HG02973 (cell line): ENCODE measurements around the gene ZNF568.

ENCODE experiments used
- ATAC-seq: cut with Tn5 transposase; IDR thresholded peaks from one replicate; pipeline ENCODE4 v1.9.1; 2021; ENCODE audit warnings: moderate library complexity; ENCODE audit not compliant: unreplicated experiment

ZNF568 gene

DNA sequence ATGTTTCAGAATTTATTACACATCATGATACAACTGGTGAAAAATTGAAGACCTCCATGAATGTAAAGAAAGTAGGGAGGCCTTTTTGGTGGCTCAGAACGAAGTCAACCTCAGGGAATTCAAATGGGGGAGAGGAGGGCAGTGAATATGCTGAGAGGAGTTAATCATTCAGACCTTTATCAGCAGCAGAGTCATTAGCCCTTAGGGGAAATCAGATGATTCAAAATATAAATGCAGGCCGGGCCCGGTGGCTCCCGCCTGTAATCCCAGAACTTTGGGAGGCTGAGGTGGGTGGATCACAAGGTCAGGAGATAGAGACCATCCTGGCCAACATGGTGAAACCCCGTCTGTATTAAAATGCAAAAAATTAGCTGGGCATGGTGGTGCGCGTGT is 81.7 kb downstream of the ZNF568 start:
- no peak for ATAC-seq

DNA sequence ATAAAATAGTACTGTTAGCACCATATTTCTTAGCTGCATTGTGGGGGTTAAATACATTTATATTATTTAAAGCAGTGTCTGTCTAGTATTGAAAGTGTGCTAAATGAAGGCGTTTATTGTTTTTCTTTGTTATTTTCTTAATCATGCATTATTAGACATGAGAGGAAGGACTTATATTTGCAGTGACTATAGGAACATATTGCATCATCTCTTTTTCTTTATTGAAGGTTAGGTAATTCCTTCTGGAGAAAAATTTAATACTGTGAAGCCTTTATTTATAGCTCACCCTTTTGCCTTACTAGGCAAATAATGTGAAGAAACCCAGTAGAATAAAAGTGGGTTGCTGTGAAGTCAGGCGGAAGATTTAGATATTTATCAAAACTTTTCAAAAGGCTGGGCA is 83.2 kb downstream of the ZNF568 start:
- no peak for ATAC-seq

DNA sequence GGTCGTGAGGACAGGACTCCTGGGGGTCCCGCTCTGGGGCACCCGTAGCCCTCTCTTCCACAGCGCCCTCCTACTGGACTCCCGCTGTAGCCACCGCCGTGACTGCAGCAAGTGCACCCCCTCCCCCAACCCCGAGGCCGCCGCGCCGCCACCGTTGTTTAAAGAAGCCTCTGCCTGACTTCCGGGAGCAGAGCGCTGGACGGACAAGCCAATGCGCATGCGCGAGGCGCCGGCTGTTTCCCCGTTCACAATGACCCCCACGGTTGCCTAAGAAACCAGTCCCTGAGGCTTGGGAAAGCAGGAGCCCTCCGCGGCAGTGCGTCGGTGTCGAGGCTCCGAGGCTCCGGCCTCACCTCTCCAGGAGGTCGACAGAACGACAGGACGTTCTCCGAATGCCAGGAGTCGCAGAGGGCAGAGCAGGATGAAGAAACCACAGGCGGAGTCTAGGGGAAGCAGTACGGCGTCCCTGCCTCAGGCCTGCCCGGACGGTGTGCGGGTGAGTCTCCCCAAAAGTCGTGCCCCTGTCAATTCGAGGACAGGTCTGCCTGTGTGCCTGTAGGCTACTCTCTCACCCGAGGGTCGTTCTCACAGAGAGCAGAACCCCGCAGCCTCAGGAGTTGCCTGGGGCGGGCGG is 91.6 kb downstream of the ZNF568 start:
- no peak for ATAC-seq

DNA sequence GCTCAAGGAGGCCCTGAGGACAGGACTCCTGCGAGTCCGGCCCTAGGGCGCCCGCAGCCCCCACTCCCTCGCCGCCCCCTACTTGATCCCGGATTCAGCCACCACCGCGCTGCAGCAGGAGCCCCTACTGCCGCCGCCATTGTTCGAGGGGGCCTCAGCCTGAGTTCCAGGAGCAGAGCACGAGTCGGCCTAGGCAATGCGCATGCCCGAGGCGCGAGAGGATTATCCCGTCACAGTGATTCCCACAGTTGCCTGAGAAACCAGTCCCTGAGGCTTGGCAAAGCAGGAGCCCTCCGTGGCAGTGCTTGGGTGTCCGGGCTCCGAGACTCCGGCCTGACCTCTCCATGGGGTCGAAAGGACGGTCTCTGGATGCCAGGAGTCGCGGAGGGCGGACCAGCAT is 93.7 kb downstream of the ZNF568 start:
- ATAC-seq = no peak

DNA sequence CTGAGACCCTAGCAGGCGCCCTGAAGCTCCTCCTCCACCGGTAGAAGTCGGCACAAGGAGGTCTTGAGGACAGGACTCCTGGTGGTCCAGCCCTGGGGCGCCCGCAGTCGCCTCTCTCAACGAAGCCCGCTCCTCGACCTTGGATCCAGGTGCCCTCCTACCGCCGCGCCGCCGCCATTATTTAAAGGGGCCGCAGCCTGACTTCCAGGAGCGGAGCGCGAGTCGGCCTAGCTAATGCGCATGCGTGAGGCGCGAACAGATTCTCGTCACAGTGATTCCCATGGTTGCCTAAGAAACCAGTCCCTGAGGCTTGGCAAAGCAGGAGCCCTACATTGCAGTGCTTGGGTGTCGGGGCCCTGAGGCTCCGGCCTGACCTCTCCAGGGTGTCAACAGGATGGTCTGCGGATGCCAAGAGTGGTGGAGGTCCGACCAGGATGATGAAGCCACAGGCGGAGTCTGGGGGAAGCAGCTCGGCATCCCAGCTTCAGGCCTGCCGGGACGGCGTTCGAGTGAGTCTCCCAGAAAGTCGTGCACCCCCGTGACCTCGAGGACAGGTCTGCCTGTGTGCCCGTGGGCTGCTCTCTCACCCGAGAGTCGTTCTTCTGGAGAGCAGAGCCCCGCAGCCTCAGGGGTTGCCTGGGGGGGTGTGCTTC is 96.1 kb downstream of the ZNF568 start:
- ATAC-seq = no peak

DNA sequence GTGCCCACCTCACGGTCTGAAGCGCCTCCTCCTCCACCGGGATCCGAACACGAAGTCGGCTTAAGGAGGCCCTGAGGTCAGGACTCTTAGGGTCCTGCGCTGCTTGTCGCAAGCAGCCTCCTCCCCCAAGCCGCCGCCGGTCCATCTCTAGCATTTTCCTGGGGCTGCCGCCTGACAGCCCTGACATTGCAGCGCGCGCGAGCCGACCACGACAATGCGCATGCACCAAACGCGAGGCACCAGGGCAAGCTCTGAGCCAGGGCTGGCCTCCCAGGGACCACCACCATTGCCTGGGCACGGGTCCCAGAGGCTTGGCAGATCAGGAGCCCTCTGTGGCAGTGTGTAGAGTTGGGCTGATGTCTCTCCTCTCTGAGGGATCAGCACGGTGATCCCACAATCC is 98.3 kb downstream of the ZNF568 start:
- no peak for ATAC-seq

DNA sequence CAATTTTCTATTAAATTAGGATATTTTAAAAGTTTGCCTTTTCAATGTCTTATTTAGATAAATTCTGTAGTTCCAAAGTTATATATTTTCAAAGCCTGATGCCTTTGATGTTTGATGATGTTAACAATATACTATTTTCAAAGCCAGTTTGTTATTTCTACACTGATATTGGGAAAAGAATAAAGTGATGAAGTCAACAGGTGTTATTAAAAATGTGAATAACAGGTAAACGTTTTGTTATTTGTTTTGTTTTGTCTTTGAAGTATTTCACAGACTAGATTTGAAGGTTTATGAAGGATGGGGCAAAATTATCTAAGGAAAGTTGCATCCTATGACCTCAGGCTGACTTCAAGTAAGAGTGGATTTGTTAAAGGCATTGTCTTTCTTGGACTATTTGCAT is 129.0 kb downstream of the ZNF568 start:
- ATAC-seq = no peak
